Esophagus muscularis mucosa (tissue), 3 donors: ENCODE results near the gene CSMD2.

Experiments used
- CTCF ChIP-seq, 3 experiments: fragments of 200-600 bp in 2 of 3; fragments of 450-650 bp in 1 of 3; sonication (generic) in 2 of 3; IDR thresholded peaks; one replicate each; pipeline ENCODE4 v1.5.1; 2017 to 2019; ENCODE audit warnings: antibody characterized with exemption in 3 of 3, mild to moderate bottlenecking in 2 of 3, moderate library complexity in 1 of 3
- POLR2A ChIP-seq: fragments of 450-650 bp; IDR thresholded peaks from one replicate; pipeline ENCODE4 v1.6.1; 2017; ENCODE audit warnings: antibody characterized with exemption, moderate library complexity, mild to moderate bottlenecking, low read depth
- POLR2AphosphoS5 ChIP-seq, 2 donors: sonication (generic); formaldehyde crosslinking; IDR thresholded peaks; one replicate each; pipeline ENCODE4 v1.6.1; 2017; ENCODE audit warnings: antibody characterized with exemption in 2 of 2

GRCh38 chr1:33955096-33955495, 209.9 kb downstream of the CSMD2 start:
- TF ChIP-seq CTCF (IDR thresholded peaks at IDR 0.05) (no peak), POLR2A (no peak), POLR2AphosphoS5 (IDR thresholded peaks at IDR 0.05) (no peak)
